ENCODE data around the gene ITGB4. TPM values are rescaled to one million over a fixed set of nuclear protein-coding genes. Genes with fewer than 3 reads are reported as not detected.

The ITGB4 gene
- total and polyA plus RNA-seq, 10 of the 15 experiments (the other 5 are each of a cell fraction or from before 2014, with no cell fraction given) = 0.06 to 1.6 (median 0.27) TPM; not detected in 2

DNA sequence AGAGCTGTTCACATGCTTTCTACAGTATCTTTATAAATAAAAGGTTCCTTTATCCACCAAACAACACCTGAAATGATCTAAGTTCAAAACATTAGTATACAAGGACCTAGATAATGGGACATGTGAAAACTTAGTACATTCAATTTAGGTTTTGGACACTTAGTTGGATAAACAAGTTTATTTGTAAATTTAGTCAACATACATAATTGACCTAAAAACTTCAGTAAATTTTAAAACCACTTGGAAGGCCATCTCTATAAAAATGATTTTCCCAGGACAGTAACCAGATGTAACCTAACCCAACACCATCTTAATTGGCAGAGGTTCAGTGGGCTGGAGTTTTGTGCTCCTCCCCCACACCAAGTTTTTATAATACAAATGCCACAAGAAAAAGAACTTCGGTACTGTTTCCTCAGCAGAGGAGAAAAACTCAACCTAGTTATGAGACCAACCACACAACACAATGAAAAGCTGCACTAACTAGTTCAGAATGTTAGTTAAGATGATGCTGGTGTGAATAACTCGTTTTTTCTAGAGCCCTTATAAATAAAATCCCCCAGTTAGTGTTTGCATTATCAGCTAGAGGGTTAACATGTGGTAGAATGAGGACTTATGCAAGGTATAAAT, 56.1 kb downstream of the ITGB4 start:
- H3K4me3 ChIP-seq = peak overlapping the region; percentile 88
- H4K20me1 ChIP-seq (ENCODE audit: control insufficient read depth, insufficient read depth) = peaks cover 10% of the 10 kb centered on the region
- SMC1A ChIA-PET (ENCODE audit: uncharacterized antibody, unreplicated experiment) = interaction anchor here (0.8 to 2.4 kb wide), 11 partner anchors 10 to 81 kb away, joined by 3 to 12 read pairs (median 4); partner anchors contain the start of genes GALK1 and WBP2
- no peak for FAIRE-seq
- in situ Hi-C loops (cut with MboI) (no loop called here), intact Hi-C loops (cut with micrococcal nuclease; ENCODE audit: unreplicated experiment) (loop anchor here (5.0 kb wide), 1 partner anchor 120 kb away; the partner anchor contains the start of gene TRIM65)
- no TSS peak for BruUV-seq (replicated peaks)
- peaks cover 30% of the 10 kb centered on the region for H3K79me2 ChIP-seq (ENCODE audit: control insufficient read depth, insufficient read depth, low read length)
- H3K4me1 ChIP-seq (ENCODE audit: control insufficient read depth, insufficient read depth, low read length) = peaks cover 2% of the 10 kb centered on the region
- CTCF ChIA-PET = interaction anchor here (0.6 to 5.4 kb wide), 18 partner anchors 10 to 82 kb away, joined by 3 to 32 read pairs (median 4); partner anchors contain the start of genes GALK1 and WBP2
- H3K27me3 ChIP-seq (replicated peaks in 1 of 2; ENCODE audit: control insufficient read depth in 2 of 2, insufficient read depth in 2 of 2, low read length in 1 of 2) = no peaks in the 10 kb centered on the region
- no peaks in the 10 kb centered on the region for H3K9me3 ChIP-seq (replicated peaks; ENCODE audit: control insufficient read depth, insufficient read depth, low read length)
- H3K36me3 ChIP-seq (ENCODE audit: control insufficient read depth in 2 of 2, insufficient read depth in 2 of 2, low read length in 1 of 2) = peaks cover 0 to 18% of the 10 kb centered on the region in 2 experiments
- POLR2A ChIA-PET = interaction anchor here (0.6 to 5.3 kb wide), 12 partner anchors 9 to 120 kb away, joined by 3 to 40 read pairs (median 8); partner anchors contain the start of genes GALK1, UNC13D and WBP2
- 6% methylated on average over 2 of the region's 2 CpGs for WGBS (ENCODE audit: insufficient coverage, insufficient replicate concordance, low lambda C conversion rate, missing lambda C conversion rate)
- DNase-seq (ENCODE audit: low read depth, low spot score) = no peak
- TF ChIP-seq NFYB (IDR thresholded peaks at IDR 0.05; ENCODE audit: insufficient read depth, low read depth, low read length) (no peak), SMAD1 (IDR thresholded peaks at IDR 0.05; ENCODE audit: low read depth, partially characterized antibody) (peak; percentile 55), BACH1 (IDR thresholded peaks at IDR 0.05; ENCODE audit: borderline replicate concordance) (peak; percentile 52; the same call in 1 of the 2 replicates), BMI1 (IDR thresholded peaks at IDR 0.05; ENCODE audit: borderline replicate concordance) (0 out of 2 replicates have a peak, but pooled peaks have one; percentile 33), TCF7 (IDR thresholded peaks at IDR 0.05; ENCODE audit: borderline replicate concordance) (no peak)
- TF ChIP-seq, protein P1, sequence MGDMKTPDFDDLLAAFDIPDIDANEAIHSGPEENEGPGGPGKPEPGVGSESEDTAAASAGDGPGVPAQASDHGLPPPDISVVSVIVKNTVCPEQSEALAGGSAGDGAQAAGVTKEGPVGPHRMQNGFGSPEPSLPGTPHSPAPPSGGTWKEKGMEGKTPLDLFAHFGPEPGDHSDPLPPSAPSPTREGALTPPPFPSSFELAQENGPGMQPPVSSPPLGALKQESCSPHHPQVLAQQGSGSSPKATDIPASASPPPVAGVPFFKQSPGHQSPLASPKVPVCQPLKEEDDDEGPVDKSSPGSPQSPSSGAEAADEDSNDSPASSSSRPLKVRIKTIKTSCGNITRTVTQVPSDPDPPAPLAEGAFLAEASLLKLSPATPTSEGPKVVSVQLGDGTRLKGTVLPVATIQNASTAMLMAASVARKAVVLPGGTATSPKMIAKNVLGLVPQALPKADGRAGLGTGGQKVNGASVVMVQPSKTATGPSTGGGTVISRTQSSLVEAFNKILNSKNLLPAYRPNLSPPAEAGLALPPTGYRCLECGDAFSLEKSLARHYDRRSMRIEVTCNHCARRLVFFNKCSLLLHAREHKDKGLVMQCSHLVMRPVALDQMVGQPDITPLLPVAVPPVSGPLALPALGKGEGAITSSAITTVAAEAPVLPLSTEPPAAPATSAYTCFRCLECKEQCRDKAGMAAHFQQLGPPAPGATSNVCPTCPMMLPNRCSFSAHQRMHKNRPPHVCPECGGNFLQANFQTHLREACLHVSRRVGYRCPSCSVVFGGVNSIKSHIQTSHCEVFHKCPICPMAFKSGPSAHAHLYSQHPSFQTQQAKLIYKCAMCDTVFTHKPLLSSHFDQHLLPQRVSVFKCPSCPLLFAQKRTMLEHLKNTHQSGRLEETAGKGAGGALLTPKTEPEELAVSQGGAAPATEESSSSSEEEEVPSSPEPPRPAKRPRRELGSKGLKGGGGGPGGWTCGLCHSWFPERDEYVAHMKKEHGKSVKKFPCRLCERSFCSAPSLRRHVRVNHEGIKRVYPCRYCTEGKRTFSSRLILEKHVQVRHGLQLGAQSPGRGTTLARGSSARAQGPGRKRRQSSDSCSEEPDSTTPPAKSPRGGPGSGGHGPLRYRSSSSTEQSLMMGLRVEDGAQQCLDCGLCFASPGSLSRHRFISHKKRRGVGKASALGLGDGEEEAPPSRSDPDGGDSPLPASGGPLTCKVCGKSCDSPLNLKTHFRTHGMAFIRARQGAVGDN (IDR thresholded peaks at IDR 0.05) = peak; percentile 28; the same call in 1 of the 2 replicates
- TF ChIP-seq, protein P2, sequence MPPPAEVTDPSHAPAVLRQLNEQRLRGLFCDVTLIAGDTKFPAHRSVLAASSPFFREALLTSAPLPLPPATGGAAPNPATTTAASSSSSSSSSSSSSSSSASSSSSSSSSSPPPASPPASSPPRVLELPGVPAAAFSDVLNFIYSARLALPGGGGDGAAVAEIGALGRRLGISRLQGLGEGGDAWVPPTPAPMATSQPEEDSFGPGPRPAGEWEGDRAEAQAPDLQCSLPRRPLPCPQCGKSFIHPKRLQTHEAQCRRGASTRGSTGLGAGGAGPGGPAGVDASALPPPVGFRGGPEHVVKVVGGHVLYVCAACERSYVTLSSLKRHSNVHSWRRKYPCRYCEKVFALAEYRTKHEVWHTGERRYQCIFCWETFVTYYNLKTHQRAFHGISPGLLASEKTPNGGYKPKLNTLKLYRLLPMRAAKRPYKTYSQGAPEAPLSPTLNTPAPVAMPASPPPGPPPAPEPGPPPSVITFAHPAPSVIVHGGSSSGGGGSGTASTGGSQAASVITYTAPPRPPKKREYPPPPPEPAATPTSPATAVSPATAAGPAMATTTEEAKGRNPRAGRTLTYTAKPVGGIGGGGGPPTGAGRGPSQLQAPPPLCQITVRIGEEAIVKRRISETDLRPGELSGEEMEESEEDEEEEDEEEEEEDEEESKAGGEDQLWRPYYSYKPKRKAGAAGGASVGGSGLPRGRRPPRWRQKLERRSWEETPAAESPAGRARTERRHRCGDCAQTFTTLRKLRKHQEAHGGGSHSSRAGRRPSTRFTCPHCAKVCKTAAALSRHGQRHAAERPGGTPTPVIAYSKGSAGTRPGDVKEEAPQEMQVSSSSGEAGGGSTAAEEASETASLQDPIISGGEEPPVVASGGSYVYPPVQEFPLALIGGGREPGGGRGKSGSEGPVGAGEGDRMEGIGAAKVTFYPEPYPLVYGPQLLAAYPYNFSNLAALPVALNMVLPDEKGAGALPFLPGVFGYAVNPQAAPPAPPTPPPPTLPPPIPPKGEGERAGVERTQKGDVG (CRISPR knock-in tag; IDR thresholded peaks at IDR 0.05) = no peak
- no peak overlapping the region for H2AFZ ChIP-seq (ENCODE audit: control insufficient read depth, low read depth, low read length)
- no peak overlapping the region for H3K27ac ChIP-seq (ENCODE audit: control insufficient read depth, insufficient read depth)
- no peak overlapping the region for H3K9ac ChIP-seq (ENCODE audit: control insufficient read depth, insufficient read depth, low read length)
- RAD21 ChIA-PET (ENCODE audit: unreplicated experiment) = interaction anchor here (0.9 to 2.1 kb wide), 8 partner anchors 8 to 78 kb away, joined by 3 to 9 read pairs (median 4); partner anchors contain the start of genes GALK1, UNK and WBP2
- peak overlapping the region; percentile 81 for H3K4me2 ChIP-seq (ENCODE audit: control insufficient read depth, insufficient read depth)
- no peak for ATAC-seq
